ENCODE measurements around the gene GPR157.

The GPR157 gene

DNA sequence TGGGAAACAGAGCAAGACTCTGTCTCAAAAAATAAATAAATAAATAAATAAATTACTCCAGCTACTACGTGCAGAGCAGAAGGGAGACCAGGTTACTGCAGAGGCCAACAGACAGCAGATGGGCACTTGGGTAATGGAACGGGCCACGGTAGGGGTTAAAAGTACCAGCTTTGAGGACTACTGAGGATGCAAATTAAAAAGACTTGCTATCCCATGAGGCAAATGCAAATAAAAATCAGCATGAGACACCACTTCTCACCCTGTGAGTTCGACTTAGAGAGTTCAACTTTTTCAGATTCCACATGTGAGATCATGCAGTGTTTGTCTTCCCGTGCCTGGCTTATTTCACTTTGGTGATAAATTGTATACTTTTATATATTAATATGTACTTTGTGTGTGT is 66.1 kb downstream of the GPR157 start:
- DNase-seq (ENCODE audit: low read depth in 2 of 2) = no peak

DNA sequence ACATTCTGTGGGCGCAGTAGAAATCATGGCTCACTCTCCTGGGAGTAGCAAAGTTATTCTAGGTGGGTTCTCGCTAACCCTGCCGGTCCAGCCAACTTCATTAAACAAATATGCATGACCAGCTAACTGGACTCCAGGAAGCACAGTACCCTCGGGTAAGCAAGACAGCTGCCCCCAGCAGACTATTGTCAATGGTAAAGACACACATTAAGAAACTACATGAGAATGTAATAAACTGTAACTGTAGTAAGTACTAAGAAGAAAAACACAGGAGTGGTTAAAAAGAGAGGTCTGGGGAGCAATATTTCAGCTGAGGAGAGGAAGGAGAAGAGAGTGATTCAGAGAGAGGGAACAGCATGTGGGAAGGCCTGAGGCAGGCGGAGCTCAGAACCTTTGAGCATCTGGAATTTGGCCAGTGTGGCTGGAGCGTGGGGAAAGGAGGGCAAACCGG is 66.9 kb downstream of the GPR157 start:
- no peak for DNase-seq (ENCODE audit: low read depth in 2 of 2)

DNA sequence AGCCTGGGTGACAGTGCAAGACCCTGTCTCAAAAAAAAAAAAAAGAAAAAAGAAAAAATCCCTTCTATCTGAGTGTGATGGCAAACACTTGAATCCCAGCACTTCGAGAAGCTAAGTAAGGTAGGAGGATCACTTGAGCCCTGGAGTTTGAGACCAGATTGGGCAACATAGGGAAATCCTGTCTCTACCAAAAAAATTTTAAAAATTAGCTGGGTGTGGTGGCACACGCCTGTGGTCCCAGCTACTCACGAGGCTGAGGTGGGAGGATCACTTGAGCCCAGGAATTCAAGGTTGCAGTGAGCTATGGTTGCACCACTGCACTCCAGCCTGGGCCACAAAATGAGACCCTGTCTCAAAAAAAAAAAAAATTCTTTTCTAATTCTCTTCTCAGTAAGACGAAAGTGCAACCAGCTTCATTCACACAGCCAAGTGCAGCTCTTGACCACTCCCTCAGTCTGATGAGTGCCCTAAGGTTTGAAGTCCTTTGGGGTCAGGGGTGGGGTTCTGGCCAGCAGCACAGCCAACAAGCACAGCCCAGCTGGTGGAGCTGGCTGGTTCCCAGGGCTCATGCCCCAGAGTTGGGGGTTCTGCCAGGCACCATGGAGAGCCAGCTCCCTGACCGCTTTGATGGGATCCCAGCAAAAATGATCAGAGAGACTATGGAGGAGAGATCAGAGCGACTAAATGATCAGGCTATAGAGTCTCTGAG is 67.5 kb downstream of the GPR157 start:
- DNase-seq (ENCODE audit: low read depth in 2 of 2) = no peak

DNA sequence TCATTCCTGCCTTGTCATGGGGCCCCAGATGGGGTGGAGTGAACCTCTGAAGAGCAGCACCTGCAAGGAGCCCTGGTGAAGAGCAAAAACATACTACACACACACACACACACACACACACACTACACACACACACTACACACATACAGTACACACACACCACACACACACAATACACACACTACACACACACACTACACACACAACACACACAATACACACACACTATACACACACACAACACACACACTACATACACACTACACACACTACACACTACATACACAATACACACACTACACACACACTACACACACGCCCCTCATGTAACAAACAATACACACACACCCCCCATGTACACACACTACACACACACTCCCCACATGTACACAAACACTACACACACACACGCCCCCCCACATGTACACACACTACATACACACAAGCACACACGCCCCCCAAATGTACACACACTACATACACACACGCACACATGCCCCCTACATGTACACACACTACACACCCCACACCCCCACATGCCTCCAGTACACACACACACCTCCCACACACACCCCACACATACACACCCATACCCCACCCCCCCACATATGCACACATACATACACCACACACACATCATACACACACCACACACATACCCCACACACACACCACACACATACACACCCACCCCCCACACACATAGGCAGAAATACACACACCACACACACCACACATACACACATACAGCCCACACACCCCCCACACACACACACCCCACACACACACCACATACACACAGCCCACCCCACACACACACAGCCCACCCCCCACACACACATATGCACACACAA is 68.8 kb downstream of the GPR157 start:
- DNase-seq (ENCODE audit: low read depth in 2 of 2) = no peak

DNA sequence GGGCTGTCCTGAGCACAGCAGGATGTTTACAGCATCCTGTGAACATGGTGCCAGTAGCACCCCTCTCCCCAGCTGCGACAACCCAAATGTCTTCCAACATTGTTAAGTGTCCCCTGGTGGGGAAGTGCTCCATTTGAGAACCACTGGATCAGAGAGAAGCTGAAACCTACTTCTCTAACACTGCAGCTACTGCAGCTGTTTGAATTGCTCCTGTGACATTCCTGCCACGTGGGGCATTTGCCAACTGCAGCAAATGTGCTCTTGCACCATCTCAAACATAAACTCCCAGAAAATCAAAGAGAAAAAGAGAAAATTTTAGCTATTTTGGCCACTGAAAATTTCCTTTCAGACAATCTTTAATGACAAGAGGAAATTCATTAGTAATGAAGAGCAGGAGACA is 70.4 kb downstream of the GPR157 start:
- DNase-seq (ENCODE audit: low read depth in 2 of 2) = no peak

DNA sequence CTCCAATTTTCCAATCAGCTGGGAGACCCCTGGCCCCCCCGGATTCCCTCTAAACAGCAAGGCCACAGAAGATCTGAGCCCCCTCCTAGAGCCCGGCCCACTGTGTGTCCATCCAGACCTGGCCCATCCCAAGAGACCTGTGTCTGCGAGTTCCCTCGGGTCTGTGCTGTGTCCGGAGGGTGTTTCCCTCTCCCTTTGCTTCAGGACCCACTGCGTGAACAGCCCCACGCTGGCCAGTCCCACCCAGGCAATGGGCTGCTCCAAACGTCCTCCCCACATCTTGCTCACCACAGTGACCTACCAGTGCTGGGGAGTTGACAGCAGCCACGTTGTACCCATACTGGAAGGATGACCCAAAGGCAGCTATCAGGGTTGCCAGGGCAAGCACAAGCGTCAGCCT is 71.1 kb downstream of the GPR157 start:
- no peak for DNase-seq (ENCODE audit: low read depth in 2 of 2)

DNA sequence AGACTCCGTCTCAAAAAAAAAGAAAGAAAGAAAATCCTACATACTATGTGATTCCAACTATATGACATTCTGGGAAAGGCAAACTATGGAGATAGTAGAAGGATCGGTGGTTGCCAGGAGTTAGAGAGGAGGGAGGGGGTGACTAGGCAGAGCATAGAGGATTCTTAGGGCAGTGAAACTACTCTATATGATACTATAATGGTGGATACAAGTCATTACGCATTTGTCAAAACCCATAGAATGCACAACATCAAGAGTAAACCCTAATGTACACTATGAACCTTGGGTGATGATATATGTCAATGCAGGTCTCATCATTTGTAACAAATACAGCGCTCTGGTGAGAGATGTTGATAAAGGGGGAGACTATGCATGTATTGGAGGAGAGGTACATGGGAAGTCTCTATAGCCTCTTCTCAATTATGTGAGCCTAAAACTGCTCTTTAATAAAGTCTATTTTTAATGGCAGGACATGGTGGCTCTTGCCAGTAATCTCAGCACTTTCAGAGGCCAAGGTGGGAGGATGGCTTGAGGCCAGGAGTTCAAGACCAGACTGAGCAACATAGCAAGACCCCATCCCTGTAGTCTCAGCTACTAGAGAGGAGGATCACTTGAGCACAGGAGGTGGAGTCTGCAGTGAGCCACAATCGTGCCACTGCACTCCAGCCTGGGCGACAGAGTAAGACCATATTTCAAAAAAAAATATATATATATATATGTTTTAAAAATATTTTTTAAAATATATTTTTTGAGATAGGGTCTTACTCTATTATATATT is 76.4 kb downstream of the GPR157 start:
- no peak for DNase-seq (ENCODE audit: low read depth in 2 of 2)

DNA sequence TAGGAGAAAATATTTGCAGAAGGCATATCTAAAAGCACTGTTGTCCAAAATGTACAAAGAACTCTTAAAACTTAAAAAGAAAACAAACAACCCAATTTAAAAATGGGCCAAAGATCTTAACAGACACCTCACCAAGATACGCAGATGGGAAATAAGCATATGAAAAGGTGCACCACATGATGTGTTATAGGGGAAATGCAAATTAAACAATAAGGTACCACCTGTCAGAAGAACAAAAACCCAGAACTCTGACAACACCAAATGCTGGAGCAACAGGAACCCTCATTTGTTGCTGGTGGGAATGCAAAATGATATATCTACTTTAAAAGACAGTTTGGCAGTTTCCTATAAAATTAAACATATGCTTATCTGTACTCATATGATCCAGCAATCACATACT is 77.5 kb downstream of the GPR157 start:
- no peak for DNase-seq (ENCODE audit: low read depth in 2 of 2)

DNA sequence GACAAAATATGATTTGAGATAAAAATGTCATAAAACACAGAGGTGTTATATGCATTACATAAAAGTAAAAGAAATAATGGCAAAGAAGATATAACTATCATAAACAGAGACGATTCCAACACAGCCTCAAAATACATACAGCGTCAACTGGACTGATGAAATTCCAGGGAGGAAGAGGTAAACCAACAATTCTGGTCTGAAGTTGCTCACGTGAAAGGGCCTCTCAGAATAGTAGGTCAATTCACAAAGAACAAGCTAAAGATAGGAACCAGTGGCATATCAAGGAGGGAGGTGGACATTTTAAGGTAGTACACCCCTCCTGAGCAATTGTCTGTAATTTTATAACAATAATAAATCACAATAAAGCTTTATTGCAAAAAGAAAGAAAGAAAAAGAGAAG is 78.1 kb downstream of the GPR157 start:
- DNase-seq (ENCODE audit: low read depth in 2 of 2) = no peak
